ENCODE measurements around the gene CYB561.

Gene CYB561

DNA sequence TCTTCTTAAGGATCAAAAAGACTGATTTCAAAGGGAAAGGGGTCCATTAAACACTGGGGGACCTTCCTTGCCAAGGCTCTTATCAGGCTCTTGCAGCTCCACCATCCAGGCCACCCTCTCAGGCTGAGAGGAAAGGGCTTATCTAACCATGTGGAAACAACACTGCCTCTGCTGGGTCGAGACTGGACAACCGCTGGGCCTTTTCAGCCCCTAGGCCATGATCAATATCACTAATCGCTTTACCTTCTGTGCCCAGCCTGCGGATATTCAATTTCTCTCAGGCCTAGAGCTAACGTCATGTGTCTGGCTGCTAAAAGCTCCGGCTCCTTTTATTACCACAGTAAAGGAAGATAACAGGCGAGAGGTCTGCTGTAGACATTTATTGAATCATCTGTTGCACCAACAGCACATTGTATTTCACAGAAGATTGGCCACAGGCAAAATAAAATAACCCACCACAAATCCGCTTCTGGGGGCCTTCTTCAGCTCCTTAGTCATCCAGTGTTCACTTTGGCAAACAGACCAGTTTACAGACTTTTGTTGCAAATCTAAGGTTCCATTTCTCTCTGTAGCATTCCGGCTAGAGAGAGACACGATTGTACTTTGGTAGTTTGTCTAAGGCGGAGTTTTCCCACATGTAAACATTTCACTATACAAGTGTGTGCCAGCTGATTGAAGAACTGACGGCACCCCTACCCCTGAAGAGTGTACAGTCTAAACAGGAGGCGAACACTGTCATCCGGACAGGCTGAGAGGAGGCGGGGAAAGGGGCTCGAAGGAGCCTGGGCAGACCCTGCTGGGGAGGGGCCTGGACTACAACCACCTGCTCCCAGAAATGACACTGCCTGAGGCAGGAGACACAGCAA, 13.9 kb downstream of the CYB561 start:
- DNase-seq, result no peak

DNA sequence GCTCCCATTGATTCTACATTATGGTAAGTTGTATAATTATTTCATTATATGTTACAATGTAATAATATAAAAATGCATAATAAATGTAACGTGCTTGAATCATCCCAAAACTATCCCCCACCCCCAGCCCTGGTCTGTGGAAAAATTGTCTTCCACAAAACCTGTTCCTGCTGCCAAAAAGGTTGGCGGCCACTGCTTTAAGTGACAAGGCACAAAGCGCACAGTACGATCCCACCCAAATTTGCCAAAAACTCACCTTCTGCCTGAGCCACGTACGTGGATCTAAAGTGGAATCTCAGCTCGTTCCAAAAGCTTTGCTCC, 14.5 kb downstream of the CYB561 start:
- DNase-seq, result no peak

DNA sequence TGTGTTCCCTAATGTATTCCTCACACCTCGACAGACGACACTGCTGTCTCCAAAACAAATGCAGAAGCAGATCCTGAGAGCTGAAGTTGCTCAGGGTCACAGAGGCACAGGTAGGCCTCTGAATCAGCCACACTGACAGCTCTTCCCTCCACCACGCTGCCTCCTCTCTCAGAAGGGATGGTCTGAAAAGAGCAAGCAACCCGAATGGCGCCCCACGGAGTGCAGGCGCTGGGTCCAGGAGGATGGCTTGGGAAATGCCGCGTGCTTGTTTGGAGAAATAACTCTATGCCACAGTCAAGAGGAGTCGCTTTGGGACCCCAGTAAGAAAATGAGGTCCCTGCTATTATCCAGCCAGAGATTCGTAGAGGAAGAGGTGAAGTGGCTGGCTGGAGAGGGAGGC, 15.9 kb downstream of the CYB561 start:
- no peak for DNase-seq

DNA sequence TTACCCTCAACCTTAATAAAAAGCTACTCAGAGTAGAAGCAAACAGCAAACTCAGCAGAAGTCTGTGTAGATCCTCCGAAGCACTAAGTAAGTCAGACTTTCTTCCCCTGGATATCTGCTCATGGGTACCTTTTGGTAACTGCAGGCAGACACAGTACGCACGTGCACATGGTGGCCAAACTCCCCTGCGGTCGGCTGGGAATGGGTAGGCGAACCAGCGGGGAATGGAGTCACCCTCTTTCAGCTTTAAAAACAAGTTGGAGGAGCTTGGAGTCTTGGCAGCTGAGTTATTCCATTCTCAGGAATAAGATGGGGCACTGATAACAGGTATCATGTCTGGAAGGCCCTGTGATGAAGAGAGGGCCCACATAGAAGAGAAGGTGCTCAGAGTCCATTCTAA, 16.3 kb downstream of the CYB561 start:
- no peak for DNase-seq

DNA sequence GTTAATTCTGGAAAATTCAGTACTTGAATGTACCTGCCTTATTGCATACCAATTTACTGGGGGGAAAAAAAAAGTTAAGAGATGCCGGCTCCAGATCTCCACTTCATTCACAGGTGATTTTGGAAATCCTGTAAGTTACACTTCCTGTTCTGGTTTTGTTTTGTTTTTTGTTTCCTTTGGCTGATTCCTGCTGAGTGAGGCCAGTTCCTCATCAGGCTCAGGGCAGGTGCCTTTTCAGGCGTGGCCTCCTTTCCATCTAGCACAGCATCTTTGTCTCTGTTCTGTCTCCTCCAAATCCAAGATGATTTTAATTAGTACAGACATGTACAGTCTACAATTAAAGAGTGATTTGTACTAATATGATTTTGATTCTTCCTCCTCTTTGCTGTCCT, 19.2 kb downstream of the CYB561 start:
- DNase-seq, result no peak

DNA sequence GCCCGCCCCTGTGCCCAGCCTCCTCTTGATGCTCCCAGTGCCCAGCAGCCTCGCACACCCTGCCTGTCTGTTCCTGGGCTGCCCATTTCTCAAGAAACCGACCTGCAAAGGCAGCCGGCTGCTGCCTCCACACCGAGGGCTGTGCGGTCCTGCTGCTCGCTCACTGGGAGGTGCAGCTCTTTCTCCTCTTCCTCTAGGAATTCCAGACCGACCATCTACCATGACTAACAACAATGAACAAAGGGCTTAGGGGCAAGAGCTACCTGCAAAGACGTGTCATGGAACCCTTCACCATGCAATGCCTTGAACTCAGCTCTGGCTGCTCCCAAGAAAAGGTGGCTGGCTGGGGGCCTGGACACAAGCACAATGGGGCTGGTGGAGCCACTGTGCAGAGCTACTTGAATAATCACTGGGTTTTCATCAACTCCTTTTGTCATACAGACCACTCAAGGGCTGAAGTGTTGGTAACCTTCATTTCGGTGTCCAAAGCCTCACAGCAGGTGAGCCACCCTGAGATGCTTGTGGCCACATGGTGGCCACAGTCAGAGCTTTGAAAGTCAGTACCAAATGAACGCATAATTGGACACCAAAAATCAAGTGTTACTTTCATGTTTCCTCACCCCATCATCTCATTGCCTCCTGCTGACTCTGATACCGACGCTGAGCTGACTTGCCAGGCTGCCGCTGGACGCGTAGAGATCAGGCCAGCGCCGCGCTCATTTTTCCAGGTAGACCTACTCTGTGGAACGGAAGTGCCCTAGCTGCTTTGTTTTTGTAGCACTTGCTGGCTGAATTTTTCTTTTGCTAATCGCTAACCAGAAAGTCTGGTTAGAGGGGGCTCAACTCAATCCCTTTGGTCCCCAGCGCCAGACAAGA, 19.8 kb downstream of the CYB561 start:
- no peak for DNase-seq

DNA sequence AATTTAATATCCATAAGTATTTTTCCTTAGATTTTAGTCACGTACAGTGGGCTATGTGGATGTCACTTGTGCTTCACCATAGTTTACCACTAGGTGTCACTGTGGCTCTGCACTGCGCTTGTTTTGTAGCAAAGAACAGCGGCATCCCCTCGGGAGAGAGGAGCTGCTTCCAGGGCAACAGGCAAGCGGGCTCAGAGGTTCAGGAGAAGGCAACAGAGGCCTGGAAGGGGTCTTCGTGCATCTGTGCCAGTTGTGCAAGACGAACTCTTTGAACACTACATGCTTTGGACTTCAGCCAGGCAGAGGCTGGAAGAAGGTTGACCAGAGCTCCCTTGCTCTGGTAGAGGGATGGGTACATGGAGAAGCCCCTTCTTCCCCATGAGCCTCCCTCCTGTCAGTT, 20.6 kb downstream of the CYB561 start:
- DNase-seq, result peak; percentile 71 to 86

DNA sequence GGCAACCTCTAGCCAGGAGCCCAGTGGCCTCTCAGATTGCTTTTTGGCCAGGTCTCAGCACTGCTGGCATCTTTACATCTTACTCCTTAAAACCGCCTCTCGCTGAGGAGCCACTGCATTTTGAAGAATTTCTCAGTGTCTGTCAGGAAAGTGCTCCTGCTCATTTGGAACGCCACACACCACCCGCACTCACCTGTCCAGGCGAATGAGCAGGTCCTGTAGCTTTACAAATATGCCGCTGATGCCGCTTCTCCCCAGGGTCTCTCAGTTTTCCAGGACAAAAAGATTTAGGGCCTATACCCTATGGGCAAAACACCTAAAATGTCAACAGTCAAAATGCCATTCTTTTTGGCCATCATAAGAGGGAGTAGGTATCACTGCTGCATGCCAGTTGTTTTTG, 22.1 kb downstream of the CYB561 start:
- no peak for DNase-seq

DNA sequence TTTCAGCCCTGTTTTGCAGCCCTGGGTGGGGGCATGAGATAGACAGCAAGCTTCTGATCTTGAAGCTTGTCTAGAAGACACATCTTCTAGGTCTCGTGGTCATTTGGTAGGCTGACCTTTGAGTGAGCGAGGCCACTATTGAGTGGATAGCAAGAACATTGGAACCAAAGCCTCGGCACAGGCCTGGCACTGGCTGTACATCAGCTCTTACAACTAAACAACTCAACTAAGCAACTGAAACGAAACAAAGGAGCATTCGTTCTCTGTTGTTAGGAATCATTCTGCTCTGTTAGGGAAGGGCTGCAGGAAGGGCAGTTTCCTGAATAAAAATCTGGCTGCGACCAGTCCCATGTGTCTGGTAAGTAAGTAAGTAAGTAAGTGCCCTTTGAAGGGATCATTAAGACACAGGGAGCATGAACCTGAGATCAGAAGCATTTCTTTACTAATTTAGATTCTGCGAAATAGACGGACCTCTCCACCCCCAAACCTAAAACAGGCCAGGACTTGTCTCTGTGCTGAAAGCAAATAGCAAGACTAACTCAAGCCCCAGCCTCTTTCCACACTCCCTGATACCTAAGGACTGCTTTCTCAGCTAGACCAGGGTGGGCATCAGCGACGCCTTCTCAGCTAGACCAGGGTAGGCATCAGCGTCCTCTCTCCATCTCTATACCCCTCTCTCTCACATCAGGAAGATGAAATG, 22.7 kb downstream of the CYB561 start:
- DNase-seq, result no peak

DNA sequence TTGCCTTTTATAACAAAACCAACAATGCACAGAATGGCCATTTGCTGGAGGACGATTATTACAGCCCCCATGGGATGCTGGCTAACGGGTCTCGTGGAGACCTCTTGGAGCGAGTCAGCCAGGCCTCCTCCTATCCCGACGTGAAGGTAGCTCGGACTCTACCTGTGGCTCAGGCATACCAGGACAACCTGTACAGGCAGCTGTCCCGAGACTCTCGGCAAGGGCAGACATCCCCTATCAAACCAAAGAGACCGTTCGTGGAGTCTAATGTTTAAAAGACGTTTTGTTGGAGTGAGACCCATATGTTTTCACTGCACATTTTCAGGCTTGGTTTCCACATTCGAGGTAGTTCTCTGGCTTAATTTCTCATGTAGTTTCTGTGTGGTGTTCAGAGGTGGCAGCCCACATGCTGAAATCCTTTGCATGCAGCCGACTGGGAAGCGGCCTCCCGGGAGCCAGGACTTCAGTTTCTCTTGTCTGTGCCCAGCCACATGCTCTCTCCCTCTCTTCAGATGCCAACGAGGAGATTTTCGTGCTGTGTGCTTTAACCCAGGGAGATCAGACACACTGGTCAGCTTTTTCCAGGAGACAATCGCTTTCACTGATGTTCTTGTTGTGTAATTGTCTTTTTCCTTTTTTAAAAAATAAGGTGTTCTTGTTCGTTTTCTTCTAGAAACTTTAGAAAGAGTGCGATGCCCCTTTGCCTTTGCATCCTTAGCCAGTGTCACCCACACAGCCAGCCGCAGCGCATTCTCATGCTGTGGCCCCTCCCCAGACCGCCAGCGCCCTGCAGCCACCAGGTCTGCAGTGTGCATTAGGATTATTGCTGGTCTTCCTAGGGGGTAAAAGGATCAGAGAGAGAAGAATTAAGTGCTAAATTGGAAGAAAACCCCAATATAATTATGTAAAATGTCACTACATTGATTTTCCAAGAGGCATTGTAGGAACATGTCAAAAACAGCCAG, 24.1 kb downstream of the CYB561 start:
- no peak for DNase-seq

DNA sequence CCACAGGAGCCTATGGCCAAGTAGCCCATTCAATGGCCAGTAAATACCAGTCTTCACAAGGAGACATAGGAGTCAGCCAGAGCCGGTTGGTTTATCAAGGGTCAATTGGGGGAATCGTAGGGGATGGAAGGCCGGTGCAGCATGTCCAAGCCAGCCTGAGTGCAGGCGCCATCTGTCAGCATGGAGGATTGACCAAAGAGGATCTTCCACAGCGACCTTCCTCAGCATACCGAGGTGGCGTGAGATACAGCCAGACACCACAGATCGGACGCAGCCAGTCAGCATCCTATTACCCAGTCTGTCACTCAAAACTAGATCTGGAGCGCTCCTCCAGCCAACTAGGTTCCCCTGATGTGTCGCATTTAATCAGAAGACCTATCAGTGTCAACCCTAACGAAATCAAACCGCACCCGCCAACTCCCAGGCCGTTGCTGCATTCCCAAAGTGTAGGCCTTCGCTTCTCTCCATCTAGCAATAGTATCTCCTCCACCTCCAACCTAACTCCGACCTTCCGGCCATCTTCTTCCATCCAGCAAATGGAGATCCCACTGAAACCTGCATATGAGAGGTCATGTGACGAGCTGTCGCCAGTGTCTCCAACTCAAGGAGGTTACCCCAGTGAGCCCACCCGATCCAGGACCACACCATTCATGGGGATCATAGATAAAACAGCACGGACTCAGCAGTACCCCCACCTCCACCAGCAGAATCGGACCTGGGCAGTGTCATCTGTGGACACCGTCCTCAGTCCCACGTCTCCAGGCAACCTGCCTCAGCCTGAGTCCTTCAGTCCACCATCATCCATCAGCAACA, 25.0 kb downstream of the CYB561 start:
- DNase-seq, result no peak

DNA sequence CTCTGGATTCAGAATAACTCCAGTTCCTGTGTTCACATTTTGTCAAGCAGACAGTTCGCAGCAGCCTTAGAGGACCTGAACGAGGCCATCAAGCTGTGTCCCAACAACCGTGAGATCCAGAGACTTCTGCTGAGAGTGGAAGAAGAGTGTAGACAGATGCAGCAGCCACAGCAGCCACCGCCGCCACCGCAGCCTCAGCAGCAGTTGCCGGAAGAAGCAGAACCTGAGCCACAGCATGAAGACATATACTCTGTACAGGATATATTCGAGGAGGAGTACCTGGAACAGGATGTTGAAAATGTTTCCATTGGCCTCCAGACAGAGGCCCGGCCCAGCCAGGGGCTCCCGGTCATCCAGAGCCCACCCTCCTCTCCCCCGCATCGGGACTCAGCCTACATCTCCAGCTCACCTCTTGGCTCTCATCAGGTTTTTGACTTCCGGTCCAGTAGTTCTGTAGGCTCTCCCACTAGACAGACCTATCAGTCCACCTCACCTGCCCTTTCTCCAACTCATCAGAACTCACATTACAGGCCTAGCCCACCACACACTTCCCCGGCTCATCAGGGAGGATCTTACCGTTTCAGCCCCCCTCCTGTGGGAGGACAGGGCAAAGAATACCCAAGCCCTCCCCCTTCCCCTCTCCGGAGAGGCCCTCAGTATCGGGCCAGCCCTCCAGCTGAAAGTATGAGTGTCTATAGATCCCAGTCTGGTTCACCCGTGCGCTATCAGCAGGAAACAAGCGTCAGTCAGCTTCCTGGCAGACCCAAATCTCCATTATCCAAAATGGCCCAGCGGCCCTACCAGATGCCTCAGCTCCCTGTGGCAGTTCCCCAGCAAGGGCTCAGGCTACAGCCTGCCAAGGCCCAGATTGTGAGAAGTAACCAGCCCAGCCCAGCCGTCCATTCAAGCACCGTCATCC, 25.9 kb downstream of the CYB561 start:
- DNase-seq, result no peak

DNA sequence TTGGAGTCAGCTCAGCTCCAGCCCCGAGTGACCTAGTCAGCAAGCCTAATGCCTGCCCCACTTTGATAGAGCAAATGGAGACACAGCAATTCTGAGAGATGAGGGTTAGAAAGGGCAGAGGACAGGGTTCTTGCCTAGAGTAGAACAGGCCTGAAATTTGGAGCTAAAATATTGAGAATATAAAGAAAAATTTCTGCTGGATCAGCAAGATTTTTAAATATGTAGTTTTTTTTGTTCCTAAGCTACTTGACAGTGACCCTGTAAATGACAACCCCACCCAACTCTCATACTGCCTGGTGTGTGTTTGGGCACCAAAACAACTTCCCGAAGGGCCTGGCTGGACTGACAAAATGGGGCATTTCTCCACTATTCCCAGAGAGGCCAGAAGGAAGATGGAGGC, 26.7 kb downstream of the CYB561 start:
- no peak for DNase-seq

DNA sequence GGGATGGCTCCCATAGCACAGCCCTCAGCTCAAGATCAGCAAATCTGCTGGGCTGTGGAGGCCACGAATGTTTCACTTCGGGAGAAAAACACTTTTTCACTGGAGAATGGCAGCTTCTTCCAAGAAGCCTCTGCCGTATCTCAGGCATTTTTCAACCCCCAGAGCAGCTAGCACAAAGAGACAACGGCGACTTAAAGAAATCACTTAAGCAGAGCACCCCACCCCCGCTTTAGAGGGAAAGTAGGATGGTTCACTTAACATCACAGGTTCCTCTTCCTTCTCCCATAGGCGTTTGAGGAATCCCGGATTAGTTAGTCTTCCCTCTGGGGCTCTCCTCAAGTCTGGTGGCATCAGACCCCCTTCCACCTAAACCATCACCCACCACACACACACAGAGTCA, 27.6 kb downstream of the CYB561 start:
- no peak for DNase-seq

DNA sequence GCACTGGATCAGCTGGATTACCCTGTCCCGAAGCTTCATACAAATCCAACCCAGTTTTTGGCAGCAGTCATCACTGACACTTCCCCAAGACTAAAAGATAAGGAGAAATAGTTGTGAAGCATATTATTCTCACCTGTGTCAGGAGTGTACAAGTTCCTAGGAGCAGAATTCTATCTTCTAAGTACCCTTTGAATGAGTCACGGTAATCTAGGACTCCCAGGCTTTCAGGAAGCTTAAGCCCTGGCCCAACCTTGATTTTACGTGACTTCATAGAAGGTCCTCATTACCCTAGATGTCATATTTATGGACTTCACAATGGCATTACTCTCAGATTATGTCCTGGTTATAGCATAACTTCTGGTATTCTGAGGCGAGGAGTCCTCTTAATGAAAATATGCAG, 31.9 kb downstream of the CYB561 start:
- DNase-seq, result no peak

DNA sequence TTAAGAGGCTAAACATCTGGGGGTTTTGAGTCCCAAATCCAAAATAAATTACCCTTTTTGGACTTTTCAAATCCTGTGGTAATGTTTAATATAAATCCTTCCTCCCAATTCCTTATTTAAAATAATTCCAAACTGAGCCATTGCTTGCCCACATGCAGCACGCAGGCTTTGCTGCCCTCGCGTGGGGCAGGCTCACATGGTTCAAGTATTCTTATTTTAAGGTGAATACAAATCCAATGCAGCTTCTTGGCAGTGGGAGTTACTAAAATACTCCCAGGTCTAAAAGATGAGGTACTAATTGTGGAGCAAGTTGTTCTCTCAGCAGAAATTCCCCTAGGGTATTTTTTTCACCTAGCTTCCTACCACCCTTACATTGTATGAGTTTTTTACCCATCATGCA, 33.0 kb downstream of the CYB561 start:
- no peak for DNase-seq

DNA sequence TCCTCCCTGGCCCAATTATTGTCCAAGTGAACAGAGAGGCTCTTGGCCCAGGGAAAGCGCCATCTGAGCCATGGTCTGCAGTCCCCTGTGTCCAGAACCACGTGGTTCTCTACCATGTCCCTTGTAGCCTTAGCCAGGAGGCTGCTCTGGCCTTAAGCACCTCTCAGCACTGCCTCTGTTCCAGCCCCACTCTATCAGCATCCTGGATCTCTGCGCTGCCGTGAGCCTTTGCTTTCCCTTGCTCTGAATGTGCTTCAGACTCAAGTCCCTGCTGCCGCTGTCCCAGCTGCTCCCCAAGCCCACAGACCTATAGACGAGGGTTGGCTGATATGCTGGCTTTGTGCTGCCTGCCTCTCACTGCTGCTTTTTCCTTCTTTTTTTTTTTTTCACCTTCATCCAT, 33.9 kb downstream of the CYB561 start:
- DNase-seq, result no peak

DNA sequence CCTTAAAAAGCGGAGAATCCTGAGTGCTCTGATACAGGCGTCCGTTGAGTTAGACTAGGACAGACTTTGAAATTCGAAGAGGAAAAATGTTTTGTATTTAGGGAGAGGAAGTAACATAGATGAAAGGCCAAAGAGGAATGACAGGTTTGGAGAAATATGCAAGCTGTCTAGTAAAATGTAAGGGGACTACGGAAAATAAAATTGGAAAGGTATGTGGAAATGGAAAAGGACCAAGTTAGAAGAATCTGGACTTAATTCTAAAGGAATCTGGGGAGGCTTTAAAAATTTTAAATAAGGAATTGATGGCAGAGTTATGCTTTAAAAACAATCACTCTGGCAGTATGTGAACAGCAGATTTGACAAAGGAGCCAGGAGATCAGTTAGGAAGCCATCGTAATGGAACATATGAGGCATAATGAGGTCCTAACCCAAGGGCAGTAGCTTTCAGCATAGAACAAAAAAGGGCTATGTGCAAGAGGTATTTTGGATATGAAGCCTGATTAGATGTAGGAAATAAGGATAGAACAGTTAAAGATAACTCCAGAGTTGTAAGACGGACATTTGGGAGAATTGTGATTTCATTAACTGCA, 38.3 kb downstream of the CYB561 start:
- no peak for DNase-seq

DNA sequence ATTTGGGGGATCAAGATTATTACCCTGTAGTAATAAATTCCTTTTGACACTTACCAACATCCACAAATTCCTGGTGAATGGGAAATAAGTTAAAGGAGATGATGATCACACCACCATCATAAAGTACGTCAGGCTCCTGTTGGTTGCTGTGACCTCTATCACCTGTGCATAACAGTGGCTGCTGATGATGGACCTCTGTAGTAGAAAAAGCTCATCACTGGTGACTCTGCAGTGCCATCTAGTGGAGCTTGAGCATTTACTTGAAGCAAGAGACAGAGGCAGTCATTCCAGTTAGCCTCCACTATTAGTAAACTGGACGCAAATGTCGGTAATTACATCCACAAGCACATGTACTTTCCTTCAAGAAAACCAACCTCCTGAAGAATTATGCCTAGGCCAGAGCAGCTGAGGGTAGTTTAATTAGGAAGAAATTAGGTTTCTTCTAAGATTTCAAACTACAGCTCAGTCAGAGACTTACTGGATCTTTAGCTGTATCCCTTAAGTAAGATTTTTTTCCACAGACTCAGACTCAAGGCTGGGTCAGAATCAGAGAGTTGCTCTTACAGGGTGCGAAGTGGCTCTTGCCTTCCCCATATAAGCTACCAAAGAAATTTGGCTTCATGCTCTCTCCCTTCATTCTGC, 39.3 kb downstream of the CYB561 start:
- peak; percentile 79 to 83 for DNase-seq
